Measurements from ENCODE around the gene CALHM2. TPM values are rescaled to one million over a fixed set of nuclear protein-coding genes. Genes with fewer than 3 reads are reported as not detected.

Gene CALHM2
- total and polyA plus RNA-seq, 2 of the 13 experiments (the other 11 are each of a cell fraction or from before 2014, with no cell fraction given): 0.15 TPM; not detected in 1

- TF ChIP-seq, protein P1, sequence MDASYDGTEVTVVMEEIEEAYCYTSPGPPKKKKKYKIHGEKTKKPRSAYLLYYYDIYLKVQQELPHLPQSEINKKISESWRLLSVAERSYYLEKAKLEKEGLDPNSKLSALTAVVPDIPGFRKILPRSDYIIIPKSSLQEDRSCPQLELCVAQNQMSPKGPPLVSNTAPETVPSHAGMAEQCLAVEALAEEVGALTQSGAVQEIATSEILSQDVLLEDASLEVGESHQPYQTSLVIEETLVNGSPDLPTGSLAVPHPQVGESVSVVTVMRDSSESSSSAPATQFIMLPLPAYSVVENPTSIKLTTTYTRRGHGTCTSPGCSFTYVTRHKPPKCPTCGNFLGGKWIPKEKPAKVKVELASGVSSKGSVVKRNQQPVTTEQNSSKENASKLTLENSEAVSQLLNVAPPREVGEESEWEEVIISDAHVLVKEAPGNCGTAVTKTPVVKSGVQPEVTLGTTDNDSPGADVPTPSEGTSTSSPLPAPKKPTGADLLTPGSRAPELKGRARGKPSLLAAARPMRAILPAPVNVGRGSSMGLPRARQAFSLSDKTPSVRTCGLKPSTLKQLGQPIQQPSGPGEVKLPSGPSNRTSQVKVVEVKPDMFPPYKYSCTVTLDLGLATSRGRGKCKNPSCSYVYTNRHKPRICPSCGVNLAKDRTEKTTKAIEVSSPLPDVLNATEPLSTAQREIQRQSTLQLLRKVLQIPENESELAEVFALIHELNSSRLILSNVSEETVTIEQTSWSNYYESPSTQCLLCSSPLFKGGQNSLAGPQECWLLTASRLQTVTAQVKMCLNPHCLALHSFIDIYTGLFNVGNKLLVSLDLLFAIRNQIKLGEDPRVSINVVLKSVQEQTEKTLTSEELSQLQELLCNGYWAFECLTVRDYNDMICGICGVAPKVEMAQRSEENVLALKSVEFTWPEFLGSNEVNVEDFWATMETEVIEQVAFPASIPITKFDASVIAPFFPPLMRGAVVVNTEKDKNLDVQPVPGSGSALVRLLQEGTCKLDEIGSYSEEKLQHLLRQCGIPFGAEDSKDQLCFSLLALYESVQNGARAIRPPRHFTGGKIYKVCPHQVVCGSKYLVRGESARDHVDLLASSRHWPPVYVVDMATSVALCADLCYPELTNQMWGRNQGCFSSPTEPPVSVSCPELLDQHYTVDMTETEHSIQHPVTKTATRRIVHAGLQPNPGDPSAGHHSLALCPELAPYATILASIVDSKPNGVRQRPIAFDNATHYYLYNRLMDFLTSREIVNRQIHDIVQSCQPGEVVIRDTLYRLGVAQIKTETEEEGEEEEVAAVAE (CRISPR knock-in tag; IDR thresholded peaks at IDR 0.05; ENCODE audit: borderline replicate concordance): no peak
- TF ChIP-seq ZNF891 (CRISPR knock-in tag; IDR thresholded peaks at IDR 0.05) (no peak), TBX3 (IDR thresholded peaks at IDR 0.05; ENCODE audit: borderline replicate concordance) (no peak), GZF1 (CRISPR knock-in tag; IDR thresholded peaks at IDR 0.05) (no peak), ZBTB34 (CRISPR knock-in tag; IDR thresholded peaks at IDR 0.05) (no peak)
Measured at GRCh38 chr10:103474077-103474476, 21.9 kb upstream of the CALHM2 start (continued).

DNA sequence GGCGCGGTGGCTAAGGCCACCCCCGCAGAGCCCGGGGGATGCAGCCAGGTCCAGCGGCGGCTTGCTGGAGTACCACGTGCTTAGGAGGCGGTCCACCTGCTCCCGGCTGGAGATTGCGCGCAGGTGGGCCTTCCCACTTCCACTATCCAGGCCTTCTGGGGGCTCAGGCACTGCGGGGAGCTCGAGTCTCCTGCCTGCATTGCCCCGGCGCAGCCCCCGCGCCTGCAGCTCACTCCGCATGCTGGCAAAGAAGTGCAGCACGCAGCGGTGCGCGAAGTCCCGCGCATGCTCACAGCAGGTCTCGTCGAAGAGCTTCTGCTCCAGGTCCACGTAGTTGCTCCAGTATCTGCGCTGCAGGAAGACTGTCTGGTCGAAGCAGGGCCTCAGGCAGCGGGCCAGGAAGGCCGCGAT, 21.1 kb upstream of the CALHM2 start:
- 39% methylated on average over 4 of the region's 32 CpGs for WGBS (ENCODE audit: low lambda C conversion rate)
- FAIRE-seq (no peak), ATAC-seq (no peak), DNase-seq (ENCODE audit: low spot score) (no peak)
- no peak overlapping the region for H3K4me3 ChIP-seq (replicated peaks in 1 of 3; ENCODE audit: insufficient read depth in 1 of 3, low read depth in 2 of 3, low read length in 3 of 3)
- H3K9ac ChIP-seq (ENCODE audit: insufficient read depth, low read depth, low read length): no peak overlapping the region
- H3K36me3 ChIP-seq (replicated peaks in 1 of 2; ENCODE audit: control insufficient read depth in 1 of 2, insufficient read depth in 2 of 2, low read length in 2 of 2): no peaks in the 10 kb centered on the region
- H3K4me1 ChIP-seq (ENCODE audit: insufficient read depth, low read length): peaks cover 23% of the 10 kb centered on the region
- H4K20me1 ChIP-seq (ENCODE audit: insufficient read depth, low read length): no peaks in the 10 kb centered on the region
- no TSS peak for BruUV-seq (replicated peaks)
- CTCF ChIA-PET (ENCODE audit: low intra/inter-chr PET ratio, low total read pairs): no interaction called here
- POLR2A ChIA-PET: no interaction called here
- no peaks in the 10 kb centered on the region for H3K79me2 ChIP-seq (ENCODE audit: insufficient read depth, low read length)
- H3K27ac ChIP-seq (ENCODE audit: extremely low read length, insufficient read depth, low read length): no peak overlapping the region
- intact Hi-C loops (cut with micrococcal nuclease; ENCODE audit: unreplicated experiment) (no loop called here), in situ Hi-C loops (cut with HindIII; ENCODE audit: extremely low pct_ligation_motif_present, low pct_unique_long_range_greater_than_20kb) (no loop called here)
- H3K4me2 ChIP-seq (ENCODE audit: low read depth, low read length): no peak overlapping the region
- no peaks in the 10 kb centered on the region for H3K9me3 ChIP-seq (ENCODE audit: low read length)
- no peak overlapping the region for H2AFZ ChIP-seq (ENCODE audit: low read length)
- peaks cover 3 to 33% of the 10 kb centered on the region in 2 experiments; a peak in 3 of 5 replicates for H3K27me3 ChIP-seq (ENCODE audit: control insufficient read depth in 1 of 2, insufficient read depth in 2 of 2, low read length in 2 of 2)
- no peak for TF ChIP-seq SRY (CRISPR knock-in tag; IDR thresholded peaks at IDR 0.05)
- no peak for TF ChIP-seq SRSF9 (IDR thresholded peaks at IDR 0.05; ENCODE audit: borderline replicate concordance, insufficient read depth, low read depth, low read length, poor library complexity, severe bottlenecking)
- TF ChIP-seq ZNF672 (CRISPR knock-in tag; IDR thresholded peaks at IDR 0.05): no peak
- TF ChIP-seq MYNN (CRISPR knock-in tag; IDR thresholded peaks at IDR 0.05; ENCODE audit: low read depth): no peak
- TF ChIP-seq NFE2L2 (IDR thresholded peaks at IDR 0.05; ENCODE audit: low read length): no peak
- no peak for TF ChIP-seq ZMYM2 (CRISPR knock-in tag; IDR thresholded peaks at IDR 0.05)
- TF ChIP-seq ATF7-NPFF (CRISPR knock-in tag; IDR thresholded peaks at IDR 0.05; ENCODE audit: low read depth): no peak
